ELR (cell line): Measurements from ENCODE around the gene LRRC8A.
"Not testable (repeated sequence)": the region's sequence is repeated elsewhere in the genome, so short reads cannot be mapped to it uniquely, and the experiment has no call there.

Experiments
- DNase-seq: peaks from one replicate; pipeline ENCODE4 v3.0.0-alpha.2; 2015; ENCODE audit warnings: low read depth

LRRC8A gene

GRCh38 chr9:128870128-128870940 lies 11.6 kb upstream of the LRRC8A start:
- DNase-seq = no peak

DNA sequence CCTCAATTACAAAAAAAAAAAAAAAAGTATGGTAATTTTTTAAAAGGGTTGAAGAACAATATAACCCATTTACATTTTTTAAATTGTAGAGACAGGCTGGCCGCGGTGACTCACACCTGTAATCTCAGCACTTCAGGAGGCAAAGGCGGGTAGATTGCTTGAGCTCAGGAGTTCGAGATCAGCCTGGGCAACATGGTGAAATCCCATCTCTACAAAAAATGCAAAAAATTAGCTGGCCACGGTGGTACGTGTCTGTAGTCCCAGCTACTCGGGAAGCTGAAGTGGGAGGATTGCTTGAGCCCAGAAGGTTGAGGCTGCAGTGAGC lies 11.0 kb upstream of the LRRC8A start:
- DNase-seq = not testable (repeated sequence)

DNA sequence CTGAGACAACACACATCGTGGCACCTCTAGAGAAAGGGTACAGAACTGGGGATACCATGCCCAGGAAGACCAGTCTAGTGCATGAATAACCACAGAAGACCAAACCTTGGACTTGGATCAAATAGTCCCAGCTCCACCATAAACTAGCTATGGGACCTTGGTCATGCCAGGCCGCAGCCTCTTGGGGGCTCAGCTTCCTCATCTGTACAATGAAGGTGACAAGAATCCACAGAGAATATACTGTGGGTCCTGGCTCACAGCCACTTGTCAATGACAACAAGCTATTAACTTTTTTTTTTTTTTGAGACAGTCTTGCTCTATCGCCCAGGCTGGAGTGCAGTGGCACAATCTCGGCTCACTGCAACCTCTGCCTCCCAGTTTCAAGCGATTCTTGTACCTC lies 4.1 kb upstream of the LRRC8A start:
- DNase-seq = no peak

DNA sequence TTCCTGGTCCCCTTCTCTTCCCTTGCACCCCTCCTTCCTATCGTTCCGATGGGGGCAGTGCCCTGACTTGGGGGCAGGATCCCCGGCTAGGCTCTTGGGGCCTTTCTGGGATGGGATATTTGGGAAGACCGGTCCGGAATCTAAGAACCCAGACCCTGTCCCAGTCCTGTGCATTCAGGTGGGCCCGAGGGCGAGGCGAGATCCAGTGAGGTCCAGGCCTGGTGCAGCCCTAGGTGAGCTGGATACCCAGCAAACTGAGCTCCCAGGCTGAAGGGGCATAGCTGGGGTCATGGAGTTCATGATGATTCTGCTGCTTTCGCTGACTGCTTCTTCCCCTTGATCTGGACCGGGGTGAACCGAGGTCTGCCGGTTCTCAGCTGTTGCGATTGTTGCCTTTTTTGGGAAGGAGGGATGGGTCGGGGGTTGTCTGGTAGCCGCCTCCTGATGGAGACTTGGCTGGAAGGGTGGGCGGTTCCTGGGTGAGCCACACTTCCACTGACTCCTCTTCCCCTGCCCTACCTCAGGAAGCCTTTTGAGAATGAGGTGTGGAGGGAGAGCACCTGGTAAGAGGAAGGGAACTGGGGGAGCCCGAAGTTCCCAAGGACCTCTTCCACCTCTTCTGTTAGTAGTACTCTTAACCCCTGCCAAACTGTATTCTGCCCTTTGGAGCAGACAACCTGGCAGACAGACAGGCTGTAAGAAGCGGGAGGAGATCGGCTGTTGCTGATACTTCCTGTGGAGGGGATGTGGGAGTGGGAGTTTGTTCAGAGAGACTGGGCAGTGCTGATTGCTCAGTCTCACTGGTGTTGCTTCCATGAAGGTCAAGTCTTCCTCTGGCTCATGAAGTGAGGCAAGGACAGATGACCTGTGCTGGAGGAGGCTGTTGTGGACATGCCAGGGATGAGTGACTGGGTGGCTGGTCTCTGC lies 1.0 kb downstream of the LRRC8A start:
- DNase-seq = peak; percentile 30

GRCh38 chr9:128884164-128884563 lies 2.2 kb downstream of the LRRC8A start:
- no peak for DNase-seq

GRCh38 chr9:128885376-128885775 lies 3.4 kb downstream of the LRRC8A start:
- no peak for DNase-seq

DNA sequence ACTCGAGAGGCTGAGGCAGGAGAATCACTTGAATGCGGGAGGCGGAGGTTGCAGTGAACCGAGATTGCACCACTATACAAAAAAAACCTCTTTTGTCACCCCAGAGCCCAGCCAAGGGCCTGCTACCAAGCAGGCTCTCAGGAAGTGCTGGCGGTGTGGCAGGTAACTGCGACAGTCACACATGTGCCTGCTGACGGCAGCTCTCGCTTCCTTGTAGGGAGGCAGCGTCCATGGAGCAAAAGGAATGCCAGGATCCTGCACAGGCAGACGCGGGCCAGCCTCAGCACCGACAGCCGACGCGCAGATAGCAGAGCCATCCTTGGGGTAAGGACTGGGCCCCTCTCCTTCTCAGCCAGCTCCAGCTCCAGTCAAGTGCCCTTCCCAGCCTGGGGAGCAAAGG lies 3.9 kb downstream of the LRRC8A start:
- no peak for DNase-seq

DNA sequence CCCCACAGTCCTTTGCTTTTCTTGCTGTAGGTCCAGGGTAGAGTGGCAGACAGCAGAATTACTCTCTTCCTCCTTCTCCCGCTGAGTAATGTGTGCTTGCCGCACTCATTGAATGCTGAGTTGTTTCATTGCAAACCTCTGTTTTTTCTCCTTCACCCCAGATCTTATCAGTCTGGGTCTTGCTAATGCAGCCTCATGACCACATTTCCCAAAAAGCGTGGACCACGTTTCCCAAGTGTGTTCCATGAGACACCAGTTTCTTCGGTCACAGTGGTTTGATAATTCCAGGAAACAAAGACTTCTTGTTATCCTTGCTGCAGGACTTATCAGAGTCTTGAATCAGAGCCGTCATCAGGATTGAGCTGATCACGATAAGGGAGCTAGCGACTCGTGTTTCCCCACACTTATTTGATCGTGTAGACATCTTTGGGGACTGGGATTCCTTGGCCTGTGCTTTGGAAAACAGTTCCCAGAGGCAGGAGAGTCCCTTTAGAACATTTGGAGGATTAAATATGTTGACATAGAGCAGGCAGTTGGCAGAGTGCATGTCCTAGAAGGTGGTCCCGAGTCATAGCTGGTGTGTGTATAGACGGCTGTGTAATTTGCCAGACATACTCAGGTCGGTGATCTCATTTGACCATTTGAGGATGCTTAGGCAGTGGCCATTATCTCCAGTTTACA lies 4.4 kb downstream of the LRRC8A start:
- peak; percentile 27 for DNase-seq

GRCh38 chr9:128887049-128887448 lies 5.1 kb downstream of the LRRC8A start:
- no peak for DNase-seq

DNA sequence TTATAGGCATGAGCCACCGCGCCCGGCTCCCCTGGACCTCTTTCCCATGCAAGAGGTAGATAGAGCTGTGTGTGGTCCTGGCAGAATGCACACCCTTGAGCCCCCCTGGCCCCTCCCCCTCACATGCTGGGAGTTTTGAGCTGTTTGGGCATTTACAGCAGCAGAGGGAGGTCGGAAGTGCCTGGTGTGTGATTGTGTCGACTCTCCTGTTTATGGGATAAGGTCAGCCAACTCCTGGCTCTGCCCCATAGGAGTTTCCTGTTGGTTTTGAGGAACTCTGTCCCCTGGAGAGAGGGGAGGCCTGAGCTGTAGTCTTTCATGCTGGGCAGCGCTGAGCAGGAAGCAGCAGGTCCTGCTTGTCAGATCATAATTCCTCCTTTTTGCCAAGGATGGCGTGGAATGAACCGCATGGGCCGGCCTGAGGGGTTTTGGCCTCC lies 6.0 kb downstream of the LRRC8A start:
- no peak for DNase-seq

DNA sequence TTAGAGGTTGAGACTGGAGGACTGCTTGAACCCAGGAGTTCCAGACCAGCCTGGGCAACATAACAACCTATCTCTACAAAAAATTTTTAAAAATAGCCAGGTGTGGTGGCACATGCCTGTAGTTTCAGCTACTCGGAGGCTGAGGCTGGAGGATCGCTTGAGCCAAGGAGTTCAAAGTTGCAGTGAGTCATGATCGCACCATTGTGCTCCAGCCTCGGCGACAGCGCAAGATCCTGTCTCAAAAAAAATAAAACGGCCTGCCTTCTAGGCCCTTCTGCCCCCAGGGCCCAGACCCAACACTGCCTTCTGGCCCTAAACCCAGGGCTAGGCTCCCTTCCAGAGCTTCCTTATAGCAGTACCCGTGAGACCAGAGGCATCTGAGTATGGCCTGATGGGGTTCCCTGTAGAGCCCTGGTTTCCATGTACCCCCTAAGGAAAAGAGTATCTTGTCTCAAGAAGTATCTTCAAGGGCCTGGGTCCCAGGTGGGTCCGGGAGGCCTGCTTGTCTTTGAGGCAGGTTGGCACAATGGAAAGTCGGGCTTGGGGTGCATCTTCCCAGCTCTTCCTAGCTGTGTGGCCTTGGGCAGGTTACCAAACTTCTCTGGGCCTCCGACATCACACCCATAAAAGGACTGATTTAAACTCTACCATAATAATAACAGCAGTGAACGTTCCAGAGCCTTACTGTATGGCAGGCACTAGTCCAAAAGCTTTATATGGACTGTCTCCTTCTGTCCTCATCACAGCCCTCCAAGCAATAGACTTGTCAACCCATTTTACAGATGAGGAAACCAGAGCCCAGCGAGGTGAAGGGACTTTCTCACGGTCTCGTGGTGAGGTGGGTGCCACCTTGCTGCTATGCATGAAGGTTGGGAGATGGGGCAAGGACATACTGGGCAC lies 9.6 kb downstream of the LRRC8A start:
- DNase-seq = peak; percentile 33

- peak; percentile 90 for DNase-seq
These were observed 10.4 kb downstream of the LRRC8A start for GRCh38 chr9:128892221-128892921.

GRCh38 chr9:128893354-128893753 lies 11.4 kb downstream of the LRRC8A start:
- DNase-seq = no peak

DNA sequence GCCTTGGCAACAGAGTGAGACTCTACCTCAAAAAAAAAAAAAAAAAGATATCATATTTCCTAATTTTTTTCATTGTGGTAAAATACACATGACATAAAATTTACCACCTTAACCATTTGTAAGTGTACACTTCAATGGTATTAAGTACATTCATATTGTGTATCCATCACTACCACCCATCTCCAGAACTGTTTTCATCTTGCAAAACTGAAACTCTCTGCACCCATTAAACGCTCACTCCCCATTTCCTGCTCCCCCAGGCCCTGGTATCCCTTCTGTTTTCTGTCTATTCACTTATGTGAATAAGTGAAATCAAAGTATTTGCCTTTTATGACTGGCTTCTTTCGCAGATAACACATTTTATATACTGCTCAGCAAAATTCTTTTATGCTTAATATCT lies 12.8 kb downstream of the LRRC8A start:
- no peak for DNase-seq

DNA sequence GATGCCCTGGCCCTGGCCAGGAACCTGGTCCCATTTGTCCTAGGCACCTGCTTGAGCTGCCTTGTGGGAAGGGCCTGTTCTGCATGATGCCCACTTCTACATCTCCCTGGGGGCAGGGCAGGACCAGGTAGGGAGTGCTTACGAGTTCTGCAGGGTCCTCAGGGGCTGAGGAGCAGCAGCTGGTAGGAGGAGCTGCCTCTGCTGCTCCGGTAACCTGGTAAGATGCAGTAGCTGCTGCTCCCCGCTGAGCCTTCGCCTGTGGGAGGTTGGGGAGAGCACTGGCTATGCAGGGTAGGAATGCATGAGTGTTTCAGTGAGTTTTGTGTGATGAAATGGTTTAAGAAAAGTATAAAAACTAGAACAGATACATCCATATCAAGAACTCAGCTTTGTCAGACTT lies 13.6 kb downstream of the LRRC8A start:
- no peak for DNase-seq

DNA sequence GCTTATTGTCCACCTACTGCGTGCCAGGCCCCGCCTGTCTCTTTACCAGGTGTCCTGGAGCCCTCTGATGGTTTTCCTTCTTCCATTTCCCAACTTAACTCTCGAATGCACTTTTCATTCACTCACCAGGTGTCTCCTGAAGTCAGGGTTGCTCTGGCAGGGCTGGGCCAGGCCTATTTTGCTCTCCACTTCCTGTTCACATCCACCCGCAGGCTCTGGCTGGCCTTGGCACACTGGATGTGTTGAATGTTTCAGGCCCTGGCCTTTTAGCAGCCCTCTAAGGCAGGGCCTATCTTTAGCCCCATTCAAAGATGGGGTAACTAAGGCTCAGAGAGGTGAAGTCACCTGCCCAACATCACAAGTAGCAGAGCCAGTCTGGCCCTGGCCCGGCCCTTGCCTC lies 16.4 kb downstream of the LRRC8A start:
- no peak for DNase-seq

GRCh38 chr9:128898845-128899565 lies 17.1 kb downstream of the LRRC8A start:
- no peak for DNase-seq

- peak; percentile 37 for DNase-seq
These were observed 17.8 kb downstream of the LRRC8A start for GRCh38 chr9:128899566-128900322.

GRCh38 chr9:128901379-128901778 lies 19.4 kb downstream of the LRRC8A start:
- no peak for DNase-seq
